GM10847 (cell line): ENCODE data around the gene ABHD17A.
A peak's percentile ranks its signal among the peaks of the same experiment; 100 is the strongest.

ENCODE experiments used
- POLR2A ChIP-seq: IDR thresholded peaks from 2 replicates; pipeline ENCODE4 v1.6.1; 2011; ENCODE audit not compliant: insufficient read length; ENCODE audit errors: extremely low read depth

Gene ABHD17A

DNA sequence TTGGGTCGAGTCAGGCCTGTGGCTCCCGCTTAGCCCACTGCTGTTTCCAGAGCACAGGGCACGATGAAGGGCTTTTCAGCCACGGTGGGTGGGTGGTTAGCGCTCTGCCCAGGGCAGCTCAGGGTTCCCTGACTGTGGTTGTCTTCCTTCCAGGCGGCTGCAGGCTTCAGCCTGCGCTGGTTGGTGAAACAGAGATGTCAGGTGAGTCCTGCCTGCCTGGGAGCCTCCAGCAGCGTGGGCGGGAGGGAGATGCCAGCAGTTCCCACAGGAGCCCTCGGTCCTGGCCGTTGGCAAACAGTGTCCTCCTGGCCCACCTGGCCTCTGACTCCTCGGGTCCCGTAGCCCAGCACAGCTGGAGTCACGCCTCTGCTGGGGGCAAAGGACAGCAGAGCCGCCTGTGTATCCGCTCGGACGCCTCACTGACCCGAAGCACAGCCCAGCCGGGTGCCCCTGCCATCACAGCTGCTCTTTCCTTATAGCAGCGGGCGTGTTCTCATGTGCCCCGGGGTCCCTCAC is 29.6 kb upstream of the ABHD17A start:
- no peak for TF ChIP-seq POLR2A

DNA sequence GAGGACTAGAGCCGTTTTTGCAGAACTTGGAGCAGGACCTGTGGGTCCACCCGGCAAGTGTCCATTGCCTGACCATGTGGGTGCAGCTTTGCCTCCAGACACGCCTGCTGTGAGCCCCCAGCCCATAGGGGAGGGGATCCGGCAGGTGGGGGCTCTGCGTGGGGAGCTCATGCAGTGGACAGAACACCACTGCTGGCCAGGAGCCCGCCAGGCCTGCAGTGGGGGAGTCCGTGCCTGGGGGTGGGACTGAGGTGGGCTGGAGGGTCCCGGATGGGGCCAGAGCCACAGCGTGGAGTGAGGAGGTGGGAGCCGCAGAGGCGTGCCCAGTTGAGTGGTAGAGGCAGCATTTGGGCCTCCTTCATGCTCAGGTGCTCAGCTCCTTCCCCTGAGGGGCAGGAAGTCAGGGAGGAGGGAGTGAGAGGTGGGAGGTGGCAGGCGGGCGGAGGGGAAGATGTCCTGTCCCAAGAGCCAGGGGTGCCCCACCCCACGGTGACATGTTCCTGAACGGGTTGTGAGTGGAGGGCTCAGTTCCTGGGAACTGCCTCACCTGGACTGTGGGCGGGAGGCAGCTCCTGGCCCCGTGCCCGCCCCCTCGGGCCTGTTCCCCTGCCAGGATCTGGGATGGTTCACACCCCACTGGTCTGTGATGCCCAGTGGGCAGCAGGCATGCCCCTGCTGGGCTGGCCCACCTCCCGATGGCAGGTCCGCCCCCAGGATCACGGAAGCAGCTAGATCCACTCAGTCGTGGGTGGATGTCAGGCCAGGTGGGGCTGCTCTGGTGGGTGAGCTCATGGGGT is 28.7 kb upstream of the ABHD17A start:
- no peak for TF ChIP-seq POLR2A

GRCh38 chr19:1912760-1913505 is 27.6 kb upstream of the ABHD17A start:
- TF ChIP-seq POLR2A = no peak

- no peak for TF ChIP-seq POLR2A
Measured at GRCh38 chr19:1911995-1912394, 26.7 kb upstream of the ABHD17A start.

GRCh38 chr19:1911098-1911497 is 25.8 kb upstream of the ABHD17A start:
- TF ChIP-seq POLR2A = no peak

DNA sequence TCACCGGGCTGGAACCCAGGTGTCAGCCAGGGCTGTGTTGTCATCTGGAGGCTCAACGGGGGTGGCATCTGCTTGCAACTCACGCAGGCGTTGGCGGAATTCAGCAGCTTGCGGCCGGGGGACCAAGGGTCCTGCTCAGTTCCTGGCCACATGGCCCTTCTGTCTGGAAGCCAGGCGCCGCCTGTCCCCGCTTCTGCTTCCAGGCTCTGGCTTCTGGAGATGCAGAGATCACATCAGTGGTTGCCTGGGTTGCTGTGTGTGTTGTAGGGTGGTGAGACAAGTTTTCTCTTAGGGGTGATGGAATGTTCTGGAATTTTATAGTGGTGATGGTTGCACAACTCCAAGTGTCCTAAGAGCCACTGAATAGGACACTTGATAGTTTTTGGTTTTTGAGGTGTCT is 24.9 kb upstream of the ABHD17A start:
- no peak for TF ChIP-seq POLR2A

DNA sequence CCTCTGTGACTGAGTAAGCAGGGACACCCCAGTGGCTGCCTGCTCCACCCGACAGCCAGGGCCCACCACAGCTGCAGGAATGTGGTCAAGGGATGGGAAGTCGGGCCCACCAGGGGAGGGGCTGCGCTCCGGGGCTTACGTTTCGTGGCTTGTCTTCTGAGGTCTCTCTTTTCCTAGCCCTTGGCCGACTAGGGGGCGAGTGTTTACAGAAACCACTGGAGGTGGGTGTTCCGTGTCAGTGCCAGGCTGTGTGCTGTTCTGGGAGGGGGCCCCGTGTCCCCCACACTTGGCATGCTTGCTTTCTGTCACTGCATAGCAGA is 24.4 kb upstream of the ABHD17A start:
- no peak for TF ChIP-seq POLR2A

DNA sequence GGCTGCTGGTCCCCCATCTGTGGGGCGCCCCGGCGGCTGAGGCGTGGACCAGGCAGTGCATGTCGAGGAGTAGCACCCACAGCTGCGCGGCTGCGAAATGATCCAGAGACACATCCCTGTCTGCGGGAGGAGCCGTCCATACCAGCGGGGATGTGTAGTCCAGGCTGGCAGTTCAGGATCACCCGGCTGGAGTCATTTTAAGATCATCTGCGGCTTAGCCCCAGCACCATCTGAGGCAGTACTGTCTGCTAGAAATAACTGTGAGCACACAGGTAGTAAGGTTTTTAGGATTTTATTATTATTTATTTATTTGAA is 23.0 kb upstream of the ABHD17A start:
- TF ChIP-seq POLR2A = no peak

GRCh38 chr19:1907563-1908363 is 22.5 kb upstream of the ABHD17A start:
- TF ChIP-seq POLR2A = no peak

DNA sequence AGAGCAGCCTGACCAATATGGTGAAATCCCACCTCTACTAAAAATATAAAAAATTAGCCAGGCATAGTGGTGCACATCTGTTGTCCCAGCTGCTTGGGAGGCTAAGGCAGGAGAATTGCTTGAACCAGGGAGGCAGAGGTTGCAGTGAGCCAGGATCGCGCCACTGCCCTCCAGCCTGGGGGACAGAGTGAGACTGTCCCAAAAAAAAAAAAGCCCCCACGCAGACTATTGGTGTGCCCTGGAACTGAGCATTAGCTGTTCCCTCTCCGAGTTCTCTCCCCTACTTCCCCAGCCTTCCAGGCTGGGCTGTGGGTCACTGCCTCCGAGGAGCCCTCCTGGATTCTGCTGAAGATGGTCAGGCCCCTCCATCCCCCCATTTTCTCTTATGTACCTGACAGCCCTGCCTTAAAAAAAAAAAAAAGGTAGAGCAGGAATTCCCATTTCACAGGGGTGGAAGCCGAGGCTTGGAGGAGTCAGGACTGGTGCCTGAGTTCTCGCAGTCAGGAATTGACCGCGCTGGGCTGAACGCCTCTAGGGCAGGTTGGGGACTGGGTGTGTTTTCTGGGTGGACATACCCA is 21.8 kb upstream of the ABHD17A start:
- no peak for TF ChIP-seq POLR2A

- TF ChIP-seq POLR2A = no peak
Measured at GRCh38 chr19:1905863-1906375, 20.6 kb upstream of the ABHD17A start.

DNA sequence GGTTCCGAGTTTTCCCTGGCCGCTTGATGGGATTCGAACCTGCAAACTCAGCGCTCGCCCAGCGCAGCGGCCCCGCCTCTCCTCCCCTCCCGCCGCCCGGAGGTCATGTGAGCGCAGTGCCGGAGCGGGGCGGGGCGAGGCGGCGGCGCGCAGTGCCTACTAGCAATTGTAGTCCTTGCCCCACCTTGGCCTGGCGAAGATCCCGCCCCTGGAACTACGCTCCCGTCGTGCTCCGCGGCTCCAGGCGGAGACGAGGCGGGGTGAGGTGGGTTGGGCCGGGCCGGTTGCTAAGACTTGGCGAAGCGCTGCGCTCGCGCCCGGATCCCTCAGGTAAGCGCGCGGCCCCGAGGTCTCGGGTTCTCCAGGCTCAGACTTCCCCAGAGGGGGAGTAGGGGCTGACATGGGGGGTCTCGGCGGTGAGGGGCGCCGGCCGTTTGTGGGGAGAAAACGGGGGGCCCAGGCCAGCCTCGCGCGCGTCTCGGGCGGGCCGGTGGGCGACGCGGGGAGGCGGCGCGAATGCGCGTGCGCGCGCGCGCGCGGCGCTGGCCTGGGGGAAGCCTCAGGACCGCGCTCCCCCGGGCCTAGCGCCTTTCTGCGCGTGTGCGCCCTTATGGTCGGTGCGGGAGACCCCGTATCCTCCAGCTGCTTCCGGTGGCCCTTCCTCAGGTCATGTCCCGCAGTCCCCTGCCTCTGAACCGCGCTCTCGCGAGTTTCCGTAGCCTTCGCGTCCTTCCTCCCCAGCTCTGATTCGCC is 20.0 kb upstream of the ABHD17A start, which contains the start of the genes ADAT3 and SCAMP4:
Gene ADAT3, plus strand, starts transcription at position 290 of the 753 bp plus-strand sequence. CDS start 6,649 bp downstream, outside the sequence.
Gene SCAMP4, plus strand, starts transcription at position 290 of the 753 bp plus-strand sequence. CDS start 9,621 bp downstream, outside the sequence.
- TF ChIP-seq POLR2A = peak; percentile 11

GRCh38 chr19:1904860-1905109 is 19.5 kb upstream of the ABHD17A start:
- no peak for TF ChIP-seq POLR2A

DNA sequence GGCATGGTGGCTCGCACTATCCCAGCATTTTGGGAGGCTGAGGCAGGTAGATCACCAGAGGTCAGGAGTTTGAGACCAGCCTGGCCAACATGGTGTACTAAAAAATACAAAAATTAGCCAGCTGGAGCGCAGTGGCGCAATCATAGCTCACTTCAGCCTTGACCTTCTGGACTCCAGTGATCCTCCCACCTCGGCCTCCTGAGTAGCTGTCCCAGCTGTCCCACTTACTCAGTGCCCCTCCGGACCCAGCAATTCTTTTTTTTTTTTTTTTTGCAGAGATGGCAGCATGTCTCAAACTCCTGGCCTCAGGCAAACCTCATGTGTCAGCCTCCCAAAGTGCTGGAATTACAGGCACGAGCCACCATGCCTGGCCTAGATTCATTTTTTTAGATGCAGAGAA is 17.6 kb upstream of the ABHD17A start:
- TF ChIP-seq POLR2A = no peak

GRCh38 chr19:1901940-1902404 is 16.7 kb upstream of the ABHD17A start:
- no peak for TF ChIP-seq POLR2A

GRCh38 chr19:1896508-1896907 is 11.2 kb upstream of the ABHD17A start:
- no peak for TF ChIP-seq POLR2A
